Fibroblast of lung (primary cell): ENCODE results near the gene CRY1.

Experiments used
- CTCF ChIP-seq, 2 donors: IDR thresholded peaks in 1 of 2; conservative IDR thresholded peaks in 1 of 2; 1 replicate in 1 of 2; 2 replicates in 1 of 2; pipeline ENCODE4 v1.5.1; 2011 to 2012; ENCODE audit warnings: low read length in 2 of 2, control low read depth in 1 of 2, inconsistent platforms in 1 of 2, low read depth in 1 of 2, mild to moderate bottlenecking in 1 of 2
- EZH2 ChIP-seq: IDR thresholded peaks from 2 replicates; pipeline ENCODE4 v1.5.1; 2012; ENCODE audit warnings: low read length, control low read depth, mild to moderate bottlenecking; ENCODE audit errors: missing control alignments

DNA sequence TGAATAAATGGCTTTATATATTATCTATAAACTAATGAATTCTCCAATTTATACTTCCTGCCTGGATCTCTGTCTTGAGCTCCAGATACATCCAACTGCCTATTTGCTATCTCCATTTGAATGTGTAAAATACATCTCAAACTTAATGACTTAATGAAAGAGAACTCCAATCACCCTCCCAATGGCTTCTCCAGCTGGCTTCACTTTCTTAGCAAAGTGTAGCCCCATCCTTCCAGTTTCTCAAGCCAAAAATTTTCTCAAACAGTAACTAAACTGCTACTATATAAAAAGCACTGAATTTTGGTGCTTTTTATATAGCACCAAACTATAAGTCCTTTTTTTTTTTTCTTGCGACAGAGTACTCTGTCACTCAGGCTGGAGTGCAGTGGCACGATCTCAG, 2.6 kb downstream of the CRY1 start:
- no peak for TF ChIP-seq CTCF (conservative IDR thresholded peaks at IDR 0.05 in 1 of 2, IDR thresholded peaks at IDR 0.05 in 1 of 2; ENCODE audit: low read depth in 1 of 2, low read length in 2 of 2)
- TF ChIP-seq EZH2, result no peak
